GM06990 (cell line): ENCODE measurements around the gene URI1.

ENCODE experiments used
- DNase-seq: peaks from one replicate; pipeline ENCODE4 v3.0.0-alpha.2; 2011; ENCODE audit not compliant: insufficient read length; ENCODE audit errors: extremely low read depth
- H3K27me3 ChIP-seq: replicated peaks from 2 replicates; pipeline ENCODE4 v1.6.0; 2011; ENCODE audit warnings: low read length; ENCODE audit not compliant: control insufficient read depth, insufficient read depth
- H3K36me3 ChIP-seq: 2 replicates; pipeline ENCODE4 v1.5.1; 2011; ENCODE audit warnings: low read length; ENCODE audit not compliant: control insufficient read depth, insufficient read depth
- H3K4me3 ChIP-seq: replicated peaks from 2 replicates; pipeline ENCODE4 v1.5.1; 2011; ENCODE audit warnings: low read depth, mild to moderate bottlenecking, control low read depth, low read length
- CTCF ChIP-seq: IDR thresholded peaks from 2 replicates; pipeline ENCODE4 v1.5.1; 2011; ENCODE audit warnings: low read length, control low read depth, mild to moderate bottlenecking, inconsistent platforms; ENCODE audit not compliant: insufficient read depth, poor library complexity, severe bottlenecking

The URI1 gene

GRCh38 chr19:29969891-29970290, 27.9 kb downstream of the URI1 start:
- H3K4me3 ChIP-seq = no peak overlapping the region
- no peaks in the 10 kb centered on the region for H3K36me3 ChIP-seq
- TF ChIP-seq CTCF = no peak

GRCh38 chr19:29971002-29971401, 29.0 kb downstream of the URI1 start:
- no peaks in the 10 kb centered on the region for H3K27me3 ChIP-seq
- no peaks in the 10 kb centered on the region for H3K36me3 ChIP-seq
- H3K4me3 ChIP-seq = no peak overlapping the region
- no peak for TF ChIP-seq CTCF
- DNase-seq = no peak

More at GRCh38 chr19:29969891-29970290, 27.9 kb downstream of the URI1 start:
- no peaks in the 10 kb centered on the region for H3K27me3 ChIP-seq
- no peak for DNase-seq

- no peak for DNase-seq
- no peak for TF ChIP-seq CTCF
- H3K36me3 ChIP-seq = no peaks in the 10 kb centered on the region
- H3K4me3 ChIP-seq = no peak overlapping the region
- H3K27me3 ChIP-seq = no peaks in the 10 kb centered on the region
Measured at GRCh38 chr19:29971648-29972047, 29.6 kb downstream of the URI1 start.

- no peaks in the 10 kb centered on the region for H3K36me3 ChIP-seq
- TF ChIP-seq CTCF = no peak
- no peak for DNase-seq
- no peaks in the 10 kb centered on the region for H3K27me3 ChIP-seq
- H3K4me3 ChIP-seq = no peak overlapping the region
Measured at GRCh38 chr19:29974701-29975100, 32.7 kb downstream of the URI1 start.

GRCh38 chr19:29976151-29976943, 34.3 kb downstream of the URI1 start:
- TF ChIP-seq CTCF = no peak
- no peak overlapping the region for H3K4me3 ChIP-seq
- no peaks in the 10 kb centered on the region for H3K27me3 ChIP-seq
- DNase-seq = no peak
- H3K36me3 ChIP-seq = no peaks in the 10 kb centered on the region

GRCh38 chr19:29978080-29978479, 36.0 kb downstream of the URI1 start:
- Histone ChIP-seq H3K36me3 (no peaks in the 10 kb centered on the region), H3K4me3 (no peak overlapping the region), H3K27me3 (no peaks in the 10 kb centered on the region)
- TF ChIP-seq CTCF = no peak
- DNase-seq = no peak
